Sigmoid colon (tissue), 4 donors: ENCODE results near the gene RBM23.

Experiments used
- EP300 ChIP-seq, 4 donors: sonication (generic); formaldehyde crosslinking; IDR thresholded peaks; one replicate each; pipeline ENCODE4 v1.6.1; 2017; ENCODE audit warnings: antibody characterized with exemption in 4 of 4
- POLR2A ChIP-seq, 2 donors: fragments of 450-650 bp; IDR thresholded peaks; one replicate each; pipeline ENCODE4 v1.6.1; 2016; ENCODE audit warnings: antibody characterized with exemption in 2 of 2, mild to moderate bottlenecking in 2 of 2, moderate library complexity in 2 of 2
- TF ChIP-seq, protein P1 (sequence below), 4 experiments: fragments of 450-650 bp in 3 of 4; fragments of 200-600 bp in 1 of 4; IDR thresholded peaks; one replicate each; pipeline ENCODE4 v1.5.1; 2016 to 2019; ENCODE audit warnings: antibody characterized with exemption in 4 of 4, mild to moderate bottlenecking in 3 of 4, moderate library complexity in 2 of 4

DNA sequence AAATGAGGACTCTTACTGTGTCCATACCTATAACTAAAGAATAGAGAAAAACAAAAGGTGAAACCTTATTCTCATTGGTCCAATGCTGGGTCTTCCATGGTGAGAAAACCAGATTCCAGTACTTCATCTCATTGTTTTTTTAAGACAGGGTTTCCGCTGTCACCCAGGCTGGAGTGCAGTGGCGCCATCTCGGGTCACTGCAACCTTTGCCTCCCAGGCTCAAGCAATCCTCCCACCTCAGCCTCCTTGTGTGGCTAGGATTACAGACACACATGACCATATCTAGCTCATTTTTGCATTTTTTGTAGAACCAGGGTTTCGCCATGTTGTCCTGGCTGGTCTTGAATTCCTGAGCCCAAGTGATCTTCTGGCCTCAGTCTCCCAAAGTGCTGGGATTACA is 13.3 kb downstream of the RBM23 start:
- TF ChIP-seq, protein P1, sequence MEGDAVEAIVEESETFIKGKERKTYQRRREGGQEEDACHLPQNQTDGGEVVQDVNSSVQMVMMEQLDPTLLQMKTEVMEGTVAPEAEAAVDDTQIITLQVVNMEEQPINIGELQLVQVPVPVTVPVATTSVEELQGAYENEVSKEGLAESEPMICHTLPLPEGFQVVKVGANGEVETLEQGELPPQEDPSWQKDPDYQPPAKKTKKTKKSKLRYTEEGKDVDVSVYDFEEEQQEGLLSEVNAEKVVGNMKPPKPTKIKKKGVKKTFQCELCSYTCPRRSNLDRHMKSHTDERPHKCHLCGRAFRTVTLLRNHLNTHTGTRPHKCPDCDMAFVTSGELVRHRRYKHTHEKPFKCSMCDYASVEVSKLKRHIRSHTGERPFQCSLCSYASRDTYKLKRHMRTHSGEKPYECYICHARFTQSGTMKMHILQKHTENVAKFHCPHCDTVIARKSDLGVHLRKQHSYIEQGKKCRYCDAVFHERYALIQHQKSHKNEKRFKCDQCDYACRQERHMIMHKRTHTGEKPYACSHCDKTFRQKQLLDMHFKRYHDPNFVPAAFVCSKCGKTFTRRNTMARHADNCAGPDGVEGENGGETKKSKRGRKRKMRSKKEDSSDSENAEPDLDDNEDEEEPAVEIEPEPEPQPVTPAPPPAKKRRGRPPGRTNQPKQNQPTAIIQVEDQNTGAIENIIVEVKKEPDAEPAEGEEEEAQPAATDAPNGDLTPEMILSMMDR (IDR thresholded peaks at IDR 0.05): no peak
- no peak for TF ChIP-seq POLR2A (IDR thresholded peaks at IDR 0.05)
- TF ChIP-seq EP300 (IDR thresholded peaks at IDR 0.05): no peak
